K562 (cell line): ENCODE measurements around the gene LTBR. TPM values are rescaled to one million over a fixed set of nuclear protein-coding genes. Genes with fewer than 3 reads are reported as not detected.

ENCODE experiments used
- ATAC-seq: fragments of 200-7000 bp; cut with Tn5 transposase; 3 replicates; pipeline ENCODE4 v1.9.1; 2020; ENCODE audit warnings: moderate library complexity
- BruUV-seq: library from RNA; stranded (reverse); fragments of 400-500 nt; replicated peaks from 2 replicates; lab custom pipeline; 2021; lab: Mats Ljungman, UMichigan
- CTCF ChIA-PET: fragments of 300-600 bp; formaldehyde crosslinking; extraction: SDS; loops from one replicate; lab custom pipeline; 2021; ENCODE audit warnings: low intra/inter-chr PET ratio; lab: Yijun Ruan, JAX
- POLR2A ChIA-PET: fragments of 300-600, 350-650 bp; sonication (Branson Sonifier 250); formaldehyde crosslinking; extraction: SDS; loops from one replicate; lab custom pipeline; 2021; ENCODE audit warnings: antibody characterized with exemption, inconsistent platforms; lab: Yijun Ruan, JAX
- DNase-seq, 4 experiments: peaks; one replicate each; pipeline versions ENCODE4 v3.0.0 to v3.0.0-alpha.2; 2011 to 2018; ENCODE audit warnings: low spot score in 3 of 4, mixed read lengths in 3 of 4; ENCODE audit errors: extremely low read depth in 1 of 4
- FAIRE-seq: peaks from 2 replicates; lab custom pipeline; 2011; peaks lifted over from hg19 to GRCh38; lab: Jason Lieb, UNC
- H2AFZ ChIP-seq: 2 replicates; pipeline ENCODE4 v1.6.0; 2011; ENCODE audit warnings: low read depth, low read length, control low read depth, inconsistent platforms
- H3K27ac ChIP-seq: fragments of 200-600 bp; 3 replicates; pipeline ENCODE4 v1.8.0; 2011; ENCODE audit warnings: low read depth, mild to moderate bottlenecking, control low read depth, inconsistent platforms, low read length, moderate library complexity, mixed read lengths; ENCODE audit errors: extremely low read depth
- H3K27me3 ChIP-seq, 2 experiments: fragments of 300-600 bp in 1 of 2; 2 replicates in 1 of 2; 3 replicates in 1 of 2; pipeline versions ENCODE4 v1.6.0 to v1.8.0; 2011; ENCODE audit warnings: inconsistent platforms in 2 of 2, low read length in 2 of 2, mild to moderate bottlenecking in 1 of 2, mixed read lengths in 1 of 2, moderate library complexity in 1 of 2; ENCODE audit not compliant: control insufficient read depth in 2 of 2, insufficient read depth in 2 of 2
- H3K36me3 ChIP-seq: fragments of 300-600 bp; 3 replicates; pipeline ENCODE4 v1.8.0; 2011; ENCODE audit warnings: mild to moderate bottlenecking, low read length, inconsistent platforms; ENCODE audit not compliant: control insufficient read depth, insufficient read depth
- H3K4me1 ChIP-seq, 2 experiments: fragments of 200-600 bp in 1 of 2; replicated peaks in 1 of 2; 2 replicates in 1 of 2; 3 replicates in 1 of 2; pipeline versions ENCODE4 v1.5.1 to v1.8.0; 2011; ENCODE audit warnings: inconsistent platforms in 2 of 2, low read length in 2 of 2, mild to moderate bottlenecking in 1 of 2, mixed read lengths in 1 of 2, moderate library complexity in 1 of 2; ENCODE audit not compliant: control insufficient read depth in 2 of 2, insufficient read depth in 2 of 2
- H3K4me2 ChIP-seq: 2 replicates; pipeline ENCODE4 v1.6.1; 2011; ENCODE audit warnings: low read length, control low read depth, inconsistent platforms, mixed read lengths; ENCODE audit not compliant: insufficient read depth
- H3K4me3 ChIP-seq: fragments of 200-600 bp; sonication (generic), shearing (Covaris generic); 2 replicates; pipeline ENCODE4 v1.5.1; 2016; ENCODE audit warnings: control low read depth, inconsistent platforms
- H3K79me2 ChIP-seq: fragments of 200-600 bp; 3 replicates; pipeline ENCODE4 v1.8.0; 2011; ENCODE audit warnings: low read length, inconsistent platforms; ENCODE audit not compliant: control insufficient read depth, insufficient read depth
- H3K9ac ChIP-seq, 2 experiments: 2 replicates each; pipeline versions ENCODE4 v1.6.0 to v1.6.1; 2011; ENCODE audit warnings: low read depth in 2 of 2, low read length in 2 of 2, control low read depth in 1 of 2, inconsistent platforms in 1 of 2, mild to moderate bottlenecking in 1 of 2, mixed read lengths in 1 of 2; ENCODE audit not compliant: insufficient read depth in 1 of 2
- H3K9me1 ChIP-seq: one replicate; pipeline ENCODE4 v1.6.0; 2011; ENCODE audit warnings: inconsistent platforms, mild to moderate bottlenecking, low read length, moderate library complexity; ENCODE audit not compliant: control insufficient read depth, insufficient read depth
- H3K9me3 ChIP-seq: replicated peaks from 2 replicates; pipeline ENCODE4 v1.5.1; 2011; ENCODE audit warnings: low read depth, low read length, inconsistent platforms; ENCODE audit not compliant: control insufficient read depth, insufficient read depth
- H4K20me1 ChIP-seq: replicated peaks from 2 replicates; pipeline ENCODE4 v1.6.1; 2011; ENCODE audit warnings: low read length, inconsistent platforms, mixed read lengths; ENCODE audit not compliant: control insufficient read depth, insufficient read depth
- CREB3L1 ChIP-seq: fragments of 450-650 bp; IDR thresholded peaks from 2 replicates; pipeline ENCODE4 v1.6.1; 2014; ENCODE audit warnings: low read depth, mild to moderate bottlenecking, moderate library complexity, borderline replicate concordance
- HCFC1 ChIP-seq: IDR thresholded peaks from 2 replicates; pipeline ENCODE4 v1.6.1; 2012; ENCODE audit warnings: low read depth, low read length, improper control_type of control experiment
- IFI16 ChIP-seq: fragments of 250-450 bp; sonication (Bioruptor Pico); IDR thresholded peaks from 2 replicates; pipeline ENCODE4 v2.1.2; 2022; ENCODE audit warnings: mild to moderate bottlenecking, inconsistent platforms
- KLF1 ChIP-seq: fragments of 450-650 bp; IDR thresholded peaks from 2 replicates; pipeline ENCODE4 v1.6.1; 2016; ENCODE audit warnings: missing genetic modification characterization, missing compliant biosample characterization
- POLR2B ChIP-seq: fragments of 450-650 bp; IDR thresholded peaks from 2 replicates; pipeline ENCODE4 v1.6.1; 2018; ENCODE audit warnings: low read depth; ENCODE audit not compliant: partially characterized antibody
- POLR2G ChIP-seq: fragments of 200-400 bp; formaldehyde crosslinking; IDR thresholded peaks from 2 replicates; pipeline ENCODE4 v1.6.1; 2017; ENCODE audit warnings: low read depth, mild to moderate bottlenecking, antibody characterized with exemption, low read length, moderate library complexity
- RBFOX2 ChIP-seq: fragments of 200-400 bp; formaldehyde crosslinking; IDR thresholded peaks from 2 replicates; pipeline ENCODE4 v1.6.1; 2017; ENCODE audit warnings: low read depth, mild to moderate bottlenecking, low read length, moderate library complexity
- TOE1 ChIP-seq, 2 experiments: fragments of 450-650 bp in 1 of 2; sonication (generic) in 1 of 2; formaldehyde crosslinking in 1 of 2; IDR thresholded peaks; 2 replicates each; pipeline versions ENCODE4 v1.7.1 to v1.8.0; 2016 to 2022; ENCODE audit warnings: borderline replicate concordance in 2 of 2, mild to moderate bottlenecking in 2 of 2, antibody characterized with exemption in 1 of 2, inconsistent platforms in 1 of 2, low read depth in 1 of 2, missing genetic modification reagents in 1 of 2, moderate library complexity in 1 of 2
- YY1 ChIP-seq, 3 experiments: IDR thresholded peaks; 2 replicates each; pipeline ENCODE4 v1.6.1; 2011; ENCODE audit warnings: low read length in 2 of 3, mild to moderate bottlenecking in 2 of 3, moderate library complexity in 2 of 3, borderline replicate concordance in 1 of 3, control low read depth in 1 of 3, low read depth in 1 of 3; ENCODE audit not compliant: insufficient read depth in 3 of 3, insufficient replicate concordance in 2 of 3, control insufficient read depth in 1 of 3, insufficient read length in 1 of 3; ENCODE audit errors: extremely low read depth in 1 of 3
- WGBS: fragments of 100-300 bp; shearing (Covaris generic); methylation state at CpG from one replicate; pipeline ENCODE4 v1.1.6; 2016; ENCODE audit warnings: low coverage, mixed read lengths; ENCODE audit not compliant: insufficient coverage; ENCODE audit errors: missing lambda C conversion rate; 5-methylcytosine and 5-hydroxymethylcytosine counted together
- in situ Hi-C: fragments of 300-500 bp; cut with MboI; formaldehyde crosslinking; loops from 4 replicates; pipeline ENCODE4 v1.15.0; 2018; ENCODE audit warnings: inconsistent platforms, mixed read lengths
- intact Hi-C: fragments of 100-400 bp; cut with micrococcal nuclease; formaldehyde crosslinking; loops from 2 replicates; pipeline ENCODE4 v1.14.2; 2022
- polyA plus RNA-seq, 8 experiments: library from polyadenylated mRNA; depleted of rRNA in 4 of 8; stranded (reverse) in 5 of 8; unstranded in 3 of 8; fragments of >200 nt; fragmentation: Nextera tagmentation in 2 of 8; fragmentation: Illumina TruSeq in 1 of 8; extraction: Ambion mirVana in 2 of 8; extraction: Trizol in 1 of 8; gene quantifications; 2 replicates each; pipeline versions ENCODE4 v1.2.1 to v1.2.3, GENCODE V29; 2011 to 2014; ENCODE audit warnings: inconsistent platforms in 1 of 8, missing spikeins in 1 of 8
- total RNA-seq, 7 experiments: library from RNA; depleted of rRNA in 6 of 7; stranded (reverse); fragments of >200 nt in 6 of 7; fragmentation: Illumina TruSeq in 2 of 7; extraction: Trizol in 2 of 7; gene quantifications; 2 replicates each; pipeline versions ENCODE4 v1.2.1 to v1.2.3, GENCODE V29; 2011 to 2021; ENCODE audit warnings: low replicate concordance in 1 of 7

Gene LTBR
- total and polyA plus RNA-seq, 9 of the 15 experiments (the other 6 are each of a cell fraction or from before 2014, with no cell fraction given): 0.96 to 69.0 (median 35.3) TPM

GRCh38 chr12:6384499-6385436, 806 bp downstream of the LTBR start (continued):
- TF ChIP-seq YY1 (IDR thresholded peaks at IDR 0.05; ENCODE audit: borderline replicate concordance in 1 of 3, control insufficient read depth in 1 of 3, extremely low read depth in 1 of 3, insufficient read depth in 3 of 3, insufficient read length in 1 of 3, insufficient replicate concordance in 2 of 3, low read depth in 1 of 3, low read length in 2 of 3): no peak
- TF ChIP-seq TOE1 (IDR thresholded peaks at IDR 0.05; ENCODE audit: borderline replicate concordance): no peak
- TF ChIP-seq TOE1 (CRISPR knock-in tag; IDR thresholded peaks at IDR 0.05; ENCODE audit: borderline replicate concordance, low read depth): no peak
- TF ChIP-seq POLR2B: no peak
- no peak for TF ChIP-seq IFI16 (CRISPR knock-in tag)
- peak; percentile 14; the same call in 1 of the 2 replicates for TF ChIP-seq CREB3L1
- TF ChIP-seq, all 486 proteins: peak for 13

DNA sequence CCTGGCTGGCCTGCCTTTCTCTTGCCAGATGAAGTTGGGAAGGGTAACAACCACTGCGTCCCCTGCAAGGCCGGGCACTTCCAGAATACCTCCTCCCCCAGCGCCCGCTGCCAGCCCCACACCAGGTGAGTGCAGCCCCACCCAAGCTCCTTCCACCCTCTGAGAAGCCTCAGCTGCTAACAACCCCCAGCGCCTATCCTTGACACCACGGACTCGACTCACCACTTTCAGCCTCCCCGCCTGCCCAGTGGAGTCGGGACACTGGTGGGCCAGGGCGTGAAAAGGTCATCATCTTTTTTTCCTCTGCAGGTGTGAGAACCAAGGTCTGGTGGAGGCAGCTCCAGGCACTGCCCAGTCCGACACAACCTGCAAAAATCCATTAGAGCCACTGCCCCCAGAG, 2.1 kb downstream of the LTBR start:
- intact Hi-C loops (no loop called here), in situ Hi-C loops (no loop called here)
- no peak for TF ChIP-seq HCFC1
- no peak for TF ChIP-seq KLF1 (tag)
- peak; percentile 65 for TF ChIP-seq RBFOX2
- TF ChIP-seq POLR2G: peak; percentile 44; the same call in 1 of the 2 replicates
- POLR2A ChIA-PET: no interaction called here
- Histone ChIP-seq H2AFZ (no peak overlapping the region), H4K20me1 (no peaks in the 10 kb centered on the region), H3K4me1 (peaks cover 10 to 46% of the 10 kb centered on the region in 2 experiments; a peak in 4 of 5 replicates), H3K36me3 (peaks cover 58% of the 10 kb centered on the region), H3K9me3 (no peaks in the 10 kb centered on the region), H3K27ac (no peak overlapping the region), H3K9me1 (no peaks in the 10 kb centered on the region), H3K4me3 (no peak overlapping the region), H3K27me3 (no peaks in the 10 kb centered on the region), H3K79me2 (peaks cover 29% of the 10 kb centered on the region), H3K9ac (peak overlapping the region in 1 of 2 experiments; percentile 55; a peak in 2 of 4 replicates), H3K4me2 (no peak overlapping the region)
- CTCF ChIA-PET: no interaction called here
- no TSS peak for BruUV-seq
- FAIRE-seq: no peak
- 90% methylated on average over 6 of the region's 11 CpGs for WGBS
- no peak for DNase-seq
- ATAC-seq: no peak
